ENCODE data around the gene SDCCAG8.

The SDCCAG8 gene

DNA sequence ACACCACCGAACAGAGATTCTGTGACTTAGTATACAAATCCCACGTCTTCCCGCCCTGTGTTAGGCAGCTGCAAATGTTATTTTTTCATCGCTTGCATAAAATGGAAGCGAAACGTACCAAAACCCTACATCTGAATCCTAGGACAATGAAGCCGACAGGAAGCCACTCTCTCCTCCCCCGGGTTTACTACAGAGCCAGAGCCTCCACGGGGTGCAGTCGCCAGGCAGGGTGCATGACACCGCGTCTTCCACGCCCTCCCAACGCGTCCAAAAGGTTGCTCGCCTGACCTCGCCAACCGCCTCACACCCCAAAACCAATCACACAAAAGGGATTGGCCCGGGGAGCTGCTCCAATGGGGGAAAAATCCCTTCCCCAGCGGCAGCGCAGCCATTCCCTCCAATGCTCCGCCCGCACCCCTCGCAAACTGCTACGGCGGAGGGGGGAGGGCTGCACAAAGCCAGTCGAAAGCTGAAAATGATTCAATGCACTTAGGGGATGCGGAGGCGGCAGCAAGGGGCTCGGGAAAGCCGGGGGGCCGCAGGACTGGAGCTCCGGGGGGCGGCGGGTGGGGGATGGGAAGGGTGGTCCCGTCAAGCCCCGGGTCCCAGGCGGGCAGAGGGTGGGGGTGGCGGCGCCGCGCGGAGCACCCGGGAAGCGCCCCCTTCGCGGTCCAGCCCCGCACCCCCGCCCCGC lies 1.5 kb upstream of the SDCCAG8 start:
- peak in 55 of 58 donors; percentile 2 to 80 (median 63) for DNase-seq

DNA sequence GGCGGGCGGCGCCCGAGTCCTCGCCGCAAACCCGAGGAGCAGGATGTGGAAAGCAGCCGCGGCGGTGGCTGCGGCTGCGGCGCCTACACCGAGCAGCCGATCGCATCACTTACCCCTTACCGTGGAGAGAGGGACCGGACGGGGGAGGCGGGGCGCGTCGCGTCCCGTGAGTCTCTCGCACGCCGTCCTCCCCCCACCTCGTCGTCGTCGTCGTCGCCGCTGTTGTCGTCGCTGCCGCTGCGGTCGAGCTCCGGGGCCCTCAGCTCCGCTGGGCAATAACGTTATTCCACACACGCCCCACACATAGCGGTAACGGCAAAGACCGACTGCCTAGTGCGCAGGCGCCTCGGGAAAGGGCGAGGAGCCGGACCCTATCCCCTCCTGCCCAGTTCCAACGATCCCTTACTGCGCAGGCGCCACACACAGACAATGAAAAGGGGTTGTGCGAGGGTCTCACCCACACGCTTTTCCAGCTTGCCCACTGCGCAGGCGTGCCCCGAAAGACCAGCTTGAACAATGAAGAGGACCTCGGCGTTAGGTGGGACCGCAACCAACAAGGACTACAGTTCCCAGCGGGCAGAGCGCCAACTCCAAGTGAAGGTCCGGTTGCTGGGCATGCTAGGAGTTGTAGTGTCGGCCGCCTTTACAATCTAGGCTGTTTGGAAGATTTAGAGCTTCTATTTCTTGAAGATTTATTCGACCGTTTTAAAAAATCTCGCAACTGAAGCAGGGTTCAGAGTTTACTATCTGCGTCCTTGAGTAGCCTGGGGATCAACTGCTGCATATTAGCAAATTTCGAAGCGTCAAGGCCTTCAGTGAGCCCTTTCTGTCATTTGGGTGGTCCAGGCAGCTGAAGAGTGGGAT lies 682 bp upstream of the SDCCAG8 start, which contains the start of gene CEP170:
Gene CEP170, minus strand, starts transcription at position 355 of the 864 bp plus-strand sequence. CDS start 30,001 bp downstream, outside the sequence.
- peak; percentile 63 to 100 (median 94) for DNase-seq

DNA sequence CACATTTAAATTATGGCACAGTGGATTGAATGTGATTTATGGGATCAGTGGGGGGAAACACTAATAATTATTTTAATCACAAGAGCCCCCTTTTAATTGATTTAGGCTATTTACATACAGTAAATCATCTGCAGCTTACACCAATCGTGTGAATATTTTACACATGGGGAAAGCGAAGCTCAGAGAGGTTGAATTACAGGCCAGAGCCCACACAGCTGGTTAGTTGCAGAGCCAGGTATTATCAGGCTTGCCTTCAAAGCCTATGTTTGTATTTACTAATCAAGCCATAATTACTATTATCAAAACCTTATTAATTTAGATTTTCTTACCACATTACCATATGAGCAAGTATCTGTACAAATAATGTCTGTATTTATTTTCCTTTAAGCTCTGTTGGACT lies 749 bp downstream of the SDCCAG8 start:
- no peak for DNase-seq

DNA sequence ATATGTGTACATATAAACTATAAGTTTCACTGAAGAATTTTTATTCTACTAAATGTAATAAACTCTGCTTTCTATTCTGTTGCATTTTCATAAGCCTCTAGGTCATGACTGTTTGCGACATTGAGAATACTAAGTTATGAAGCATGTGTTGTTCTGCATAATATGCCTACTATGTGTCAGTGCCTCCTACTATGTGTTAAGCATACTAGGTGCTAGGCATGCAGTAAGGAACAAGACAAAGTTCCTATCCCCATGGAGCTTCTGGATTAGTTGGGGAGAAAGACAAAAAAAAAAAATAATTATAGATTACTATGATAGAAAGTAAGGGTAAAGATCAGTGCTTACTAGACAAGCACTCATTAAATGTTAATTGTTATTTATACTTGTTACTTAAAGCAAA lies 1.3 kb downstream of the SDCCAG8 start:
- no peak for DNase-seq

DNA sequence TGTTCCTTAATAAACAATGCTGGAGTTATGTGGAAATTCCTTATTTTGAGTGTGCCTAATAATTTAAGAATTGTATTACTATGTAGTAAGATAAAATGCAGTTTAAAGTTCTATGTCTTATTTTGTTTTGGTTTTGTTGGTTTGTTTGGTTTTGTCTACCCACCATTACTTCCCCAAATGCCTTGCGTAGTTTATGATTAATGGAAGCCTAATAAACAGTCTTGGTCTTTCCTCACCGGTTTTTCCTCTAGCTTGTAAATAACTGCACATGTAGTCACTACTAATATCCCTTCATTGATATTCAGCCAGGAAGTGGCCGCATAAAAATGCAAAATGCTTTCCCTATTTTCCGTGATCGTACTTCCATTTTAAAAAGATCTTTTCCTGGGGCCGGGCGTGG lies 2.9 kb downstream of the SDCCAG8 start:
- no peak for DNase-seq

DNA sequence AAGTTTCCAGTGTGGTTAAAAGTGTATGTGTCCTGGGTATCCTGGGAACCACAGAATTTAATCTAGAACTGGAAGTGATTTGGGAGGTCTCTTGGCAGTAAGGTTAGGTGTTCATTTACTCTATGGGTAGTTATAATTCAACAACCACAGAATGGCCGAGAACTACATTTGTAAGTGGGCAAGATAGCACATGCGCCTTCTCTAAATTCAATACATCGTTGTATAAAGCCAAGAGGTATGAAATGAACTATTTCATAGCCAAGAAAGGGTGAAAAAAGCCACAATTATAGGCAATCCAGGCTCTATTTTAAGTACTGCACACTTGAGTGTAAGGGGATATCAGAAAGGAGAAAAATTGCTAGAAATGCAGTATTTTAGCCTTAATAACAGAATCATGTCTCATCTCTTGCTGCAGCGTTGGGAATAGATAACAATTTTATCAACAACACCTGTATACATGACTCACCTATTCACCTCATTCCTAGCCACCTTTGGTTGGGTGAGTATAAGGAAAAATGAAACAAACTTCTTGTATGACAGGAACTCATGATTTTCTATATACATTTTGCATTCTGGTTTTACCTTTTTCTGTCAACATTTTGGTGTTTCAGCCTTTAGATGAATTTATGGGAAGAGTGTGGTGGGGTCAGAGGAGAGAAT lies 4.5 kb downstream of the SDCCAG8 start:
- no peak for DNase-seq

DNA sequence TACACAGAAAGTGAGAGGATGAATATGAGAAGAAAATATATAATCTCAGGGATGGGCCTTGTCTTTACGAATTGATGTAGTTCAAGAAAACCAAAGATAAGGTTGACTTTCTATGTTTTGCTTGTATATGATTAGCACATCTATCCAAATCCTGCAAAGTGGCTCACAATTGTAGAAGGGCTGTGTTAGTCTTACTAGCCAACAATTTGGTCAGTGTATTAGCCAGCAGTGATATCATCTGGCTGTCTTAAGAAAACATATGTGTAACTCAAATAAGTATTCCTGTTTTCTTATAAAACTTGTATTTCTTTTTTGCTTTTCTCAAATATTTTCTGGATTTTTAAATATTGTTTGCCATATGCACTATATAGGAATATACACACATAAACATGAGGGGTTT lies 5.5 kb downstream of the SDCCAG8 start:
- no peak for DNase-seq

DNA sequence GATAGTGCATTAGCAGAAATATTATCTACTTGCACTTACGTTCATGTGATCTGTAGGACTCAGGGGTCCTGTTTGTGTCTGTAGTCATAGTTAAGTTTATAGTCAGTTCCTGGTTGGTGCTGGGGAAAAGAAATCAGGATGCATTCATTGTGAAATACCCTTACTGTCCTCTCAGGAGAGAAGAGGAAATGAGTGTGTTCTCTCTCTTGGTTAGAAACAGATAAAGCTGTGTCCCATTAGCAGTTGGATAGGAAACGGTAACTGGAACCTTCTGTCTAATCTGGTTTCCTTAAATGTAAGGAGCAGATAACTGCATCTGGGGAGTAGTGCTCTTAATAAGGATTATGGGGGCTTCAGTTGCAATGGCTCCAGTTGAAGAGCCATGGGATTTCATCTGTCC lies 8.9 kb downstream of the SDCCAG8 start:
- peak in 1 of 58 donors; percentile 14 for DNase-seq

DNA sequence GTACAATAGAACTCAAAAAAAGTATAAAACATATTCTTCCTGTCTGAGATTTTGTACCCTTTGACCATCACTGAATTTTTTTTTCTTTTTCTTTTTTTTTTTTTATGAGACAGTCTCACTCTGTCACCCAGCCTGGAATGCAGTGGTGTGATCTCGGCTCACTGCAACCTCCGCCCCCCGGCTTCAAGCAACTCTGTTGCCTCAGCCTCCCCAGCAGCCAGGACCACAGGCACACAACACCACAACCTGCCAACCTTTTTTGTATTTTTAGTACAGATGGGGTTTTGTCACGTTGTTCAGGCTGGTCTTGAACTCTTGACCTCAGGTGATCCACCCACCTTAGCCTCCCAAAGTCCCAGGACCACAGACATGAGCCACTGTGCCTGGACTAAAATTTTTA lies 10.4 kb downstream of the SDCCAG8 start:
- DNase-seq, result no peak

DNA sequence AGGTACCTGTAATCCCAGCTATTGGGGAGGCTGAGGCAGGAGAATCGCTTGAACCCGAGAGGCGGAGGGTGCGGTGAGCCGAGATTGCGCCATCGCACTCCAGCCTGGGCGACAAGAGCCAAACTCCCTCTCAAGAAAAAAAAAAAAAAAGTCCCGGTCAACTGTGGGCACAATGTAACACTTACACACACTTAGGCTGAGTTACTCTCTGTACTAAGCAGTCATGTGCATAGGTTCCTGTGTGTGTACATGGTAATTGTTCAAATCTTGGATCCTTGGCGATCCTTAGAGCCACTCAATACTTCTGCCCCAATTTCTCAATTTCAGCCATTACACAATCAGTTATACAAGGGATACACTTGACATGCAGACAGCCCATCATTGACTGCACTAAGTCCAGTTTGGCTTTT lies 11.6 kb downstream of the SDCCAG8 start:
- DNase-seq, result no peak

DNA sequence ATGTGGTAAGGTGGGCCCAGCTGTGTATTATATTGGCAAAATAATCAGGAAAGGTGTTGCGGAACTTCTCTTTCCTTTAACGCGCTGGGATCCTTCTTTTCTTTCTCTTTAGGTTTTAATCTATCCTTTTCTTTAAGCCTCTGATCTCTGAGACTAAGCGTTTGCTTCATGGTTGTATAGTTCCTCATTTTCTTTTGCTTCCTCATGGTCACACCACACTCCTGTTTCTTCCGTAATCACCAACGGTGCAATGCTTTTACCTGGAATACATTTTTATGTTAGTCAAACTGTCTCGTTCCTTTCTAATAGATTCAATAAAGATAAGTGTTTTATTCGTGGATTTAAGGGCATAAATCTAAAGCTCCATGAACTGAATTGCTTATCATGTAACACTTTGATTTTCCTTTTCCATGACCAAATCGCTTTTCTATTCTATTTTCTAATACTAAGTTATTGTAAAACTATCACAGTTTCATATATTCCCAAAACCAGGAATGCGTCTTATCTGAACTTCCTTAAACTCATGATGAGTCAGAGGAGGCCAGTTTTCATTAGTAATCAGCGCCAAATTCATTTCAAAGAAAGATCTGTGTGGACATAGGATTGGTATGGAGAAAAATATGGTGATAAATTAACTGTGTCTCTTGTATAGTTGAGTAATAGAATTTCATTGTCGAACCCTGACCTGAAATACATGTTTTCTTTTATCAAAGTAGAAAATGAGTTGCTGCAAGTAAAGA lies 12.2 kb downstream of the SDCCAG8 start:
- DNase-seq, result no peak

DNA sequence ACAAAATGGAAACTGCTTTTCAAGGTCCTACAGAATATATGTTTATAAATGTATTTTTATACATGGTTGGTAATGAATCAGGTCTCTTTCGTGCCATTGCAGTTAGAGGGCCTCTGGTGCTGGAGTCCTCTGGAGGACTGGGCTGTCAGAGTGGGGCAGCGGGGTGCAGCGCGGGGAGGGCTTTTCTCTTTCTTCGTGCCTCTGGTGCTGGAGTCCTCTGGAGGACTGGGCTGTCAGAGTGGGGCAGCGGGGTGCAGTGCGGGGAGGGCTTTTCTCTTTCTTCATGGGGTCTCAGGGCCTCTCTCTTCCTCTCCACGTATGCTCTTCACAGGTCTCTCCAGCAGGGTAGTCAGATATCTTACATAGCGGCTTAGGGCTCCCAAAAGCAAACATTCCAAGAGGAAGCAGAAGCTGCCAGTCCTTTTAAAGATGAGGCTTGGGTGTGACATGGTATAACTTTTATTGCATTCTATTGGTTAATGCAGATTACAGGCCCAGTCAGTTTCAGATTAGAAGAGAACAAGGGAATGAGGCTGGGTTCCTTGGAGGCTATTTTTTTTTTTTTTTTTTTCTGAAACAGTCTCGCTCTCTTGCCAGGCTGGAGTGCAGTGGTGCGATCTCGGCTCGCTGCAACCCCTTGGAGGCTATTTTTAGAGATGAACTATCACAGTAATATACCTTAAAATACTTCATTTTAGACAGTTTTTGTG lies 13.1 kb downstream of the SDCCAG8 start:
- peak in 2 of 58 donors; percentile 8 to 17 for DNase-seq

DNA sequence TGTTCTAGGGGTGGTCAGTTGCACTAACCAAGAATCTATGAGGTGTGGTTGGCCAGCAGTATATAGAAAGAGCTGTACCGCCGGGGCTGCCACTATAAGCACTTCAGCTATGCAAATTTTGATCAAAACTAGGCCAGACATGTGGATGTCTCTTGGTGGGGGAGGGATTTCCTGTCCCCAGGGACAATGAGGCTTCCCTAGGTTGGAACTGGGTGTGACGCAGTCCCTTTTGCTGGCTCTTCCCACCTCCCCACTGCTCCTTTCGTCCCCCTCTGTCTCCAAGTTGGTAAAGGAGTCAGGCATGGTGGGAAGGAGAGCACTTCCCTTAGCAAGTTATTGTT lies 13.6 kb downstream of the SDCCAG8 start:
- DNase-seq, result no peak

DNA sequence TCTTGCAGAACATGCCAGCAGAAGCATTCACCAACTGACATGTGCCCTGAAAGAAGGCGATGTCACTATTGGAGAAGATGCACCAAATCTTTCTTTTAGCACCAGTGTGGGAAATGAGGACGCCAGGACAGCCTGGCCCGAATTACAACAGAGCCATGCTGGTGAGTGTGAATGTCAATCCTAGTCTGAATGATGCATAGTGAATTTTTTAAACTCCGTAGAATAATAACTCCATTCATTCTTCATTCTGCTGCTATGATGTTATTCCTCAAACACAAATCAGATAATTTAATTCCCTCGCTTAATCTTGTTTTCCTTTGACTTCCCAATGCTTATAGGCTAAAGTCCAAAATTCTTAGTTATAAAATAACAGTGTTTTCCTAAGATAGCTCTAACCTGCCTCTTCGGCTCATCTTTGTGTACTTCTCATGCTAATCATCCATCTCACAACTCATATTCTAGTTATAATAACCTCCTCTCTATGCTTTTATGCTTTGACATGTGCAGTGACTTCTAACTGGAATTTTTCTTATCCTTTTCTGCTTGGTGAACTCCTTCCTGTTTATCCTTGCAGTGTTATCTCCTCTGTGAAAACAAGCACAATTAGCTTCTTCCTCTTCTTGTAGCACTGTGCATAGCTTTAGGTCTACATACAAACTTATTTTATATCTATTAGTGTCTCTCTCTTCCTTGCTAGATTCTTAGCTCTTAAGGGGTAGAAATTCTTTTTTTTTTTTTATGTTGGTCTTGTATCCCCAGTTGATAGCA lies 14.4 kb downstream of the SDCCAG8 start:
- no peak for DNase-seq

DNA sequence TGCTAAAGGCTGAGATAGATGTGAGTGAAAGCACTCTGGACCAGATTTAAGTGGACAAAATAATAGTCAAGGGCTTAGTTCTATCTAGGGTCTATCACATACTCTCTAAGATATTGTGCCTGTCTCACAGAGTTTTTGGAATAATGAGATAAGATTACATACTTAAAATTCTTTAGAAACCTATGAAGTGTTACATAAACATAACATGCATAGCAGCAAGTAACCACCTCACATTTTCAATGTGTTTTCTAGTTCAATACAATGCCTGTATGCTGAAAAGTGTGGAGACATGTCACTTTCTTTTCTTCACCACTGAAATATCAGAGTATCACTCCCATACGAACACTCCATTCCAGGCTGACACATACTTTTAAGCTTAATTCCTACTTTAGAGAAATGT lies 16.2 kb downstream of the SDCCAG8 start:
- no peak for DNase-seq

DNA sequence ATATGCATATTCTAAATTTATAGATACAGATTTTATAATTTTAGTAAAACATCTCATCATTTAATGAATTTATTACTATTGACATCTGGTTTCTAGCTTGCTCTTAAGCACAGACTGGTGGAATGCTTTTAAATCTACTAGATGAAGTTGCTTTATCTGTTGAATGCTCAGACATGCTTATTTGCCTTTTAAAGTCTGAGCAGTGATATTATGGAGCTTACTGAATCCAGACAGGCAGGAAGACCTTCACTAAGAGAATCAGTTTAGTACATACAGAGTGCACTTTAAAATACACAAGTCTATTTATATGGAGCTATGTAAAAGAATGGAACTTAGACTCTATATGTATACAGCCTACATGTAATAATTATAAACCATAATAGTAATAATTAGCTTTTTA lies 16.6 kb downstream of the SDCCAG8 start:
- DNase-seq, result no peak

DNA sequence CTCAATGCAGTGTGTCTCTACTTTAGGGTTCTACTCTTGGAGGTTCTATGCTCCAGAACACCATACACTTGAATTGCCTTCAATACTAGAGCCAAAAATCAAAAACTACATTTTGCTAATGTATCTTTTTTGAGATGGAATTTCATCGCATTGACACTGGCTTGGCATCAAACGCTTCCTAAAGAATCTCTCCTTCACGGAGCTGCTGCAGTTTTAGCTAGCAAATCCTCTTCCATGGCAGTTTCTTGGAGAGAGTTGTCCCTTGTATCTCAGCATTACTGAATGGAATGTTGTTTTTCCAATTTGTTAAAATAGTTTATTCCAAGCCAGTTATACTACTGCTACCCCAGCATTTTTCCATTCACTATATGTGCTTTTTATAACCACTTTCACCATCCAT lies 17.7 kb downstream of the SDCCAG8 start:
- DNase-seq, result no peak

DNA sequence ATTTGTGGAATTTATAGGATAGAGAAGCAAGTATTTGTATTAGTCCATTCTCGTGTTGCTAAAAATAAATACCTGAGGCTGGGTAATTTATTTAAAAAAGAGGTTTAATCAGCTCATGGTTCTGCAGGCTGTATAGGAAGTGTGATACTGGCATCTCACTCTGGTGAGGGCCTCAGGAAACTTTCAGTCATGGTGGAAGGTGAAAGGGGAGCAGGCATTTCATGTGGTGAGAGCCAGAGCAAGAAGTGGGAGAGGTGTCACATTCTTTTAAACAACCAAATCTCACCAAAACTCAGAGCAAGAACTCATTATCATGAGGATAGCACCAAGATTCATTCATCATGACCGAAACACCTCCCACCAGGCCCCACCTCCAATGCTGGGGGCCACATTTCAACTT lies 18.1 kb downstream of the SDCCAG8 start:
- no peak for DNase-seq

DNA sequence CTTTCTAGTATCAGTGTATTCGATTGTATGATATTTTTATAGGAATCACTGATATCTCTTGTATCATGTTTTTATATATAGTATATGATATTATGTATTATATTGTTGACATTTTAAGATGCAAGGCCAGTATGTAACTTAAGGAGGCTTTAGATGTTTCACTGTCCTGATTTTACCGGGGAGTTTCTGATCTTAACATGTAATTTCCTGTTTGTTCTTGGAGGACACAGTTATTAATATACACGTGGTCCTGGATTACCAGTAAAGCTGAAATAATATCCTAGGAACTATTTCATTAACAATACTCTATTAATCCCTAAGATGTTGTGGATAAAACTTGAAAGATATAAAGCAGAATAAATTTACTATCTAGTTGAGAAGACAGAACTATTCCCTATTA lies 19.5 kb downstream of the SDCCAG8 start:
- no peak for DNase-seq

DNA sequence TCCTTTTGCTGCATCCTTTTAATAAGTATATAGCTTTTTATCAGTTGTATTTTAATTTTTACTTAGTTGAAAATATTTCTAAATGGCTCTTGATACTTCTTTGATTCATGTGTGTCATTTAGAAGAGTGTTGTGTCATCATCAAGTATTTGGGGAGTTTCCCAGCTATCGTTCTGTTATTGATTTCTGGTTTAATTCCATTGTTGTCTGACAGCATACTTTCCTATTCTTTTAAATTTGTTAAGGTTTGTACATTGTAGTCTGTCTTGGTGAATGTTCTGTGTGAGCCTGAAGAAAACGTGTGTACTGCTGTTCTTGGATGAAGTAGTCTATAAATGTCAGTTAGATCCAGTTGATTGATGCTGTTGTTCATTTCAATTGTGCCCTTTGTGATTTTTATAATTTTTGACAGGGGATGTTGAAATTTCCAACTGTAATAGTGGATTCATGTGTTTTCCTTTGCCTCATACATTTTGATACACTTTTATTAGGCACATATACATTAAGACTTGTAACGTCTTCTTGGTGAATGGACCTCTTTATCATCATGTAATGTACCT lies 24.8 kb downstream of the SDCCAG8 start:
- DNase-seq, result no peak
